Immature natural killer cell (primary cell): ENCODE results near the gene CD79B. TPM values are rescaled to one million over a fixed set of nuclear protein-coding genes. Genes with fewer than 3 reads are reported as not detected.
A peak's percentile ranks its signal among the peaks of the same experiment; 100 is the strongest.

Experiments used
- DNase-seq, 3 donors: peaks; one replicate each; pipeline ENCODE4 v3.0.0; 2022; ENCODE audit warnings: mixed read lengths in 1 of 3
- H3K27ac Mint-ChIP-seq, 6 donors: one replicate each; pipeline ENCODE4 v1.8.0; 2020; ENCODE audit warnings: mixed read lengths in 6 of 6, mild to moderate bottlenecking in 5 of 6, inconsistent platforms in 4 of 6, moderate library complexity in 3 of 6
- H3K27me3 Mint-ChIP-seq, 3 donors: one replicate each; pipeline ENCODE4 v1.8.0; 2020 to 2021; ENCODE audit warnings: low read depth in 3 of 3, mild to moderate bottlenecking in 3 of 3, mixed read lengths in 3 of 3, moderate library complexity in 3 of 3, inconsistent platforms in 1 of 3
- H3K36me3 Mint-ChIP-seq, 3 donors: one replicate each; pipeline ENCODE4 v1.8.0; 2020; ENCODE audit warnings: mixed read lengths in 3 of 3, inconsistent platforms in 2 of 3, mild to moderate bottlenecking in 2 of 3
- H3K4me1 Mint-ChIP-seq, 2 donors: one replicate each; pipeline ENCODE4 v1.8.0; 2020; ENCODE audit warnings: inconsistent platforms in 2 of 2, mild to moderate bottlenecking in 2 of 2, mixed read lengths in 2 of 2, moderate library complexity in 1 of 2
- H3K4me3 Mint-ChIP-seq, 5 donors: one replicate each; pipeline ENCODE4 v1.8.0; 2020; ENCODE audit warnings: mild to moderate bottlenecking in 5 of 5, mixed read lengths in 5 of 5, inconsistent platforms in 3 of 5, moderate library complexity in 3 of 5
- H3K9me3 Mint-ChIP-seq, 6 donors: one replicate each; pipeline ENCODE4 v1.8.0; 2020; ENCODE audit warnings: mild to moderate bottlenecking in 6 of 6, mixed read lengths in 6 of 6, inconsistent platforms in 4 of 6, moderate library complexity in 3 of 6
- polyA plus RNA-seq, 3 donors: library from polyadenylated mRNA; unstranded; fragments of 300-500 nt; fragmentation: Illumina TruSeq; gene quantifications; one replicate each; pipeline ENCODE4 v1.2.3, GENCODE V29; 2021

The CD79B gene
- polyA plus RNA-seq: 10 to 100 TPM; 45.8 to 67.3 (median 51.9) TPM

GRCh38 chr17:63931981-63932561, at the start of gene CD79B:
Gene CD79B, minus strand, starts transcription at chr17:63932331. Its CDS starts 70 bp downstream, at chr17:63932261.
- Mint-ChIP-seq H3K9me3 (no peaks in the 10 kb centered on the region), H3K36me3 (peaks cover 0 to 4% (median 0%) of the 10 kb centered on the region in 3 donors), H3K27me3 (peaks cover 0 to 5% (median 3%) of the 10 kb centered on the region in 3 donors), H3K4me1 (peaks cover 24 to 29% of the 10 kb centered on the region in 2 donors), H3K4me3 (peak within 1 kb of the TSS; percentile 86 to 94 (median 92)), H3K27ac (peak within 1 kb of the TSS; percentile 88 to 95 (median 92))
- peak; percentile 48 to 56 (median 52) for DNase-seq

GRCh38 chr17:63978272-63979200, 46.4 kb upstream of the CD79B start:
- DNase-seq: no peak
- H3K27me3 Mint-ChIP-seq: peaks cover 2 to 5% (median 3%) of the 10 kb centered on the region in 3 donors
- no peak overlapping the region for H3K27ac Mint-ChIP-seq
- peaks cover 0 to under 1% of the 10 kb centered on the region in 2 donors for H3K4me1 Mint-ChIP-seq
- H3K4me3 Mint-ChIP-seq: no peak overlapping the region
- peaks cover 0 to 6% (median 0%) of the 10 kb centered on the region in 3 donors for H3K36me3 Mint-ChIP-seq
- H3K9me3 Mint-ChIP-seq: no peaks in the 10 kb centered on the region

GRCh38 chr17:63976702-63977101, 44.6 kb upstream of the CD79B start:
- H3K27ac Mint-ChIP-seq: no peak overlapping the region

GRCh38 chr17:63975541-63976092, 43.5 kb upstream of the CD79B start:
- peak overlapping the region in 1 of 6 donors; percentile 37 for H3K27ac Mint-ChIP-seq

More at GRCh38 chr17:63976702-63977101, 44.6 kb upstream of the CD79B start:
- Mint-ChIP-seq H3K4me3 (no peak overlapping the region), H3K9me3 (no peaks in the 10 kb centered on the region), H3K36me3 (no peaks in the 10 kb centered on the region), H3K4me1 (no peaks in the 10 kb centered on the region), H3K27me3 (peaks cover 3% of the 10 kb centered on the region in 3 donors)
- no peak for DNase-seq

GRCh38 chr17:63974594-63975192, 42.6 kb upstream of the CD79B start:
- no peak for DNase-seq
- Mint-ChIP-seq H3K27me3 (peaks cover 2 to 3% (median 3%) of the 10 kb centered on the region in 3 donors), H3K4me1 (peaks cover 0 to 11% of the 10 kb centered on the region in 2 donors), H3K9me3 (no peaks in the 10 kb centered on the region), H3K36me3 (no peaks in the 10 kb centered on the region), H3K4me3 (no peak overlapping the region), H3K27ac (no peak overlapping the region)

More at GRCh38 chr17:63975541-63976092, 43.5 kb upstream of the CD79B start:
- no peak for DNase-seq
- peaks cover 0 to 3% of the 10 kb centered on the region in 2 donors for H3K4me1 Mint-ChIP-seq
- H3K36me3 Mint-ChIP-seq: no peaks in the 10 kb centered on the region
- no peak overlapping the region for H3K4me3 Mint-ChIP-seq
- H3K27me3 Mint-ChIP-seq: peaks cover 3% of the 10 kb centered on the region in 3 donors
- H3K9me3 Mint-ChIP-seq: no peaks in the 10 kb centered on the region

GRCh38 chr17:63973930-63974593, 41.9 kb upstream of the CD79B start:
- Mint-ChIP-seq H3K36me3 (no peaks in the 10 kb centered on the region), H3K9me3 (no peaks in the 10 kb centered on the region), H3K27ac (no peak overlapping the region), H3K4me1 (peaks cover 0 to 13% of the 10 kb centered on the region in 2 donors), H3K4me3 (no peak overlapping the region), H3K27me3 (peaks cover 2 to 3% (median 3%) of the 10 kb centered on the region in 3 donors)
- no peak for DNase-seq

- H3K9me3 Mint-ChIP-seq: no peaks in the 10 kb centered on the region
- H3K27ac Mint-ChIP-seq: no peak overlapping the region
- H3K4me3 Mint-ChIP-seq: no peak overlapping the region
- DNase-seq: no peak
- peaks cover 2 to 3% (median 3%) of the 10 kb centered on the region in 3 donors for H3K27me3 Mint-ChIP-seq
- H3K4me1 Mint-ChIP-seq: peaks cover 4 to 17% of the 10 kb centered on the region in 2 donors
- no peaks in the 10 kb centered on the region for H3K36me3 Mint-ChIP-seq
Observed at GRCh38 chr17:63973247-63973646, 41.1 kb upstream of the CD79B start.

- Mint-ChIP-seq H3K4me3 (no peak within 1 kb of the TSS), H3K4me1 (peaks cover 6 to 17% of the 10 kb centered on the region in 2 donors)
Observed at GRCh38 chr17:63972796-63973195, 40.7 kb upstream of the CD79B start, which contains the start of gene SCN4A. Gene SCN4A, minus strand, starts transcription at chr17:63972918. Its CDS starts 77 bp downstream, at chr17:63972841.

GRCh38 chr17:63969278-63969677, 37.1 kb upstream of the CD79B start:
- Mint-ChIP-seq H3K4me3 (no peak overlapping the region), H3K36me3 (no peaks in the 10 kb centered on the region), H3K9me3 (no peaks in the 10 kb centered on the region), H3K4me1 (peaks cover 21 to 29% of the 10 kb centered on the region in 2 donors), H3K27me3 (peaks cover 0 to 2% (median 0%) of the 10 kb centered on the region in 3 donors), H3K27ac (peak overlapping the region in 3 of 6 donors; percentile 6 to 84 (median 6))
- no peak for DNase-seq

More at GRCh38 chr17:63972796-63973195, 40.7 kb upstream of the CD79B start, which contains the start of gene SCN4A:
- DNase-seq: no peak
- peaks cover 2 to 3% (median 3%) of the 10 kb centered on the region in 3 donors for H3K27me3 Mint-ChIP-seq
- H3K27ac Mint-ChIP-seq: no peak within 1 kb of the TSS
- no peaks in the 10 kb centered on the region for H3K36me3 Mint-ChIP-seq
- no peaks in the 10 kb centered on the region for H3K9me3 Mint-ChIP-seq

- H3K27me3 Mint-ChIP-seq: no peaks in the 10 kb centered on the region
- H3K4me1 Mint-ChIP-seq: peaks cover 21 to 29% of the 10 kb centered on the region in 2 donors
- no peak for DNase-seq
- no peaks in the 10 kb centered on the region for H3K9me3 Mint-ChIP-seq
- no peak overlapping the region for H3K27ac Mint-ChIP-seq
- H3K36me3 Mint-ChIP-seq: no peaks in the 10 kb centered on the region
- H3K4me3 Mint-ChIP-seq: no peak overlapping the region
Observed at GRCh38 chr17:63967953-63968352, 35.8 kb upstream of the CD79B start.

GRCh38 chr17:63966646-63967264, 34.6 kb upstream of the CD79B start:
- peak; percentile 76 to 79 (median 77) for DNase-seq
- Mint-ChIP-seq H3K4me3 (peak overlapping the region; percentile 7 to 66 (median 39)), H3K27ac (peak overlapping the region in 4 of 6 donors; percentile 1 to 74 (median 38)), H3K4me1 (peaks cover 28 to 32% of the 10 kb centered on the region in 2 donors), H3K27me3 (no peaks in the 10 kb centered on the region), H3K36me3 (no peaks in the 10 kb centered on the region), H3K9me3 (no peaks in the 10 kb centered on the region)

- Mint-ChIP-seq H3K27ac (peak overlapping the region in 1 of 6 donors; percentile 90), H3K4me3 (peak overlapping the region in 1 of 5 donors; percentile 17), H3K9me3 (no peaks in the 10 kb centered on the region), H3K4me1 (peaks cover 17 to 22% of the 10 kb centered on the region in 2 donors), H3K36me3 (no peaks in the 10 kb centered on the region), H3K27me3 (peaks cover 0 to 3% (median 0%) of the 10 kb centered on the region in 3 donors)
- no peak for DNase-seq
Observed at GRCh38 chr17:63963123-63963522, 31.0 kb upstream of the CD79B start.
